Loucy (cell line): Measurements from ENCODE around the gene HEATR5A.

Experiments
- CTCF ChIP-seq: fragments of 200-600 bp; sonication (generic); conservative IDR thresholded peaks from 2 replicates; pipeline ENCODE4 v1.5.1; 2014; ENCODE audit warnings: mild to moderate bottlenecking, antibody characterized with exemption, low read length
- EZH2phosphoT487 ChIP-seq: fragments of 200-600 bp; IDR thresholded peaks from 2 replicates; pipeline ENCODE4 v1.6.1; 2018; ENCODE audit warnings: antibody characterized with exemption, mild to moderate bottlenecking, moderate library complexity, borderline replicate concordance

- TF ChIP-seq CTCF (no peak), EZH2phosphoT487 (no peak)
Measured at GRCh38 chr14:31294746-31295405, 125.5 kb downstream of the HEATR5A start.
